Mucosa of descending colon (tissue), 3 donors: ENCODE data around the gene ELMO1. TPM values are rescaled to one million over a fixed set of nuclear protein-coding genes. Genes with fewer than 3 reads are reported as not detected.

Experiments
- ATAC-seq: fragments of 200-7000 bp; cut with Tn5 transposase; one replicate; pipeline ENCODE4 v1.9.1; 2020; ENCODE audit warnings: mild to moderate bottlenecking, moderate library complexity
- DNase-seq, 3 donors: peaks; one replicate each; pipeline ENCODE4 v3.0.0-alpha.2; 2020
- H3K36me3 ChIP-seq: fragments of 200-600 bp; one replicate; pipeline ENCODE4 v1.8.0; 2021; ENCODE audit warnings: low read depth, mild to moderate bottlenecking
- H3K4me1 ChIP-seq: fragments of 200-600 bp; one replicate; pipeline ENCODE4 v1.8.0; 2021; ENCODE audit warnings: low read depth, mild to moderate bottlenecking
- H3K4me3 ChIP-seq: fragments of 200-600 bp; one replicate; pipeline ENCODE4 v1.8.0; 2021; ENCODE audit warnings: mild to moderate bottlenecking
- H3K9me3 ChIP-seq: fragments of 200-600 bp; one replicate; pipeline ENCODE4 v1.8.0; 2021; ENCODE audit warnings: mild to moderate bottlenecking
- intact Hi-C, 2 donors: fragments of 100-400 bp; cut with DNase I in 1 of 2; cut with micrococcal nuclease in 1 of 2; formaldehyde crosslinking; loops; one replicate each; pipeline versions ENCODE4 v1.11.0 to v1.11.1; 2022; cut with DNase I, micrococcal nuclease
- total RNA-seq, 3 donors: library from RNA; stranded (reverse); fragmentation: NEBNext Ultra II Directional in 2 of 3; extraction: Animal tissue kit (Norgen Biotek cat#: 25700) in 2 of 3; gene quantifications; one replicate each; pipeline versions ENCODE4 v1.2.1 to v1.2.4, GENCODE V29; 2021 to 2023
- TF ChIP-seq, protein P1 (sequence below): fragments of 200-600 bp; IDR thresholded peaks from one replicate; pipeline ENCODE4 v1.8.0; 2022; ENCODE audit warnings: antibody characterized with exemption, mild to moderate bottlenecking
- donor health status: DM: no; HTN: no; CAD: no; lungs with moderate emphysema.
- donor health status: DM: no; HTN: no; CAD: no.
- donor health status: DM: no; HTN: yes; CAD: no.

Gene ELMO1
- total RNA-seq, 3 donors from 2014 or later: 9.7 to 27.2 (median 18.2) TPM

DNA sequence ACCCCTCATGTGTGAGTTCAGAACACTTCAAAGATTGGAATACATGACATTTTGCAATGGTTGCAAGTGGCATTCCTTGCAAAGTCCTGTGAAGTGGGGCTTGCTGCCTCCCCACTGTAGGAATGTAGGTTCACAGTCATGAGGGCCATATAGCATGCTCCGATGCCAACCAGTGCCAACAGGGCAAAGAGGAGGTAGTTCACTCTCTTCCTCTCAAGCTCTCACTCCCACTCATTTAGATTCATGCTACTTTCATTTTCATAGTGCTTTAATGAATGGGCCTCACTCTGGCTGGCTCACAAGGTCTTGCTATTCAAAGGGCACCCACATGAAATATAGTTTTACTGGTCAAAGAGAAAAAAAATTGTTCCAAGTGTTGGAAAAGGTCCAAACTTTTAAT lies 554.5 kb downstream of the ELMO1 start:
- Histone ChIP-seq H3K9me3 (no peaks in the 10 kb centered on the region), H3K4me1 (peaks cover 5% of the 10 kb centered on the region), H3K36me3 (no peaks in the 10 kb centered on the region), H3K4me3 (no peak overlapping the region)
- DNase-seq (no peak), ATAC-seq (no peak)
- intact Hi-C loops: no loop called here
- TF ChIP-seq, protein P1, sequence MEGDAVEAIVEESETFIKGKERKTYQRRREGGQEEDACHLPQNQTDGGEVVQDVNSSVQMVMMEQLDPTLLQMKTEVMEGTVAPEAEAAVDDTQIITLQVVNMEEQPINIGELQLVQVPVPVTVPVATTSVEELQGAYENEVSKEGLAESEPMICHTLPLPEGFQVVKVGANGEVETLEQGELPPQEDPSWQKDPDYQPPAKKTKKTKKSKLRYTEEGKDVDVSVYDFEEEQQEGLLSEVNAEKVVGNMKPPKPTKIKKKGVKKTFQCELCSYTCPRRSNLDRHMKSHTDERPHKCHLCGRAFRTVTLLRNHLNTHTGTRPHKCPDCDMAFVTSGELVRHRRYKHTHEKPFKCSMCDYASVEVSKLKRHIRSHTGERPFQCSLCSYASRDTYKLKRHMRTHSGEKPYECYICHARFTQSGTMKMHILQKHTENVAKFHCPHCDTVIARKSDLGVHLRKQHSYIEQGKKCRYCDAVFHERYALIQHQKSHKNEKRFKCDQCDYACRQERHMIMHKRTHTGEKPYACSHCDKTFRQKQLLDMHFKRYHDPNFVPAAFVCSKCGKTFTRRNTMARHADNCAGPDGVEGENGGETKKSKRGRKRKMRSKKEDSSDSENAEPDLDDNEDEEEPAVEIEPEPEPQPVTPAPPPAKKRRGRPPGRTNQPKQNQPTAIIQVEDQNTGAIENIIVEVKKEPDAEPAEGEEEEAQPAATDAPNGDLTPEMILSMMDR: no peak

DNA sequence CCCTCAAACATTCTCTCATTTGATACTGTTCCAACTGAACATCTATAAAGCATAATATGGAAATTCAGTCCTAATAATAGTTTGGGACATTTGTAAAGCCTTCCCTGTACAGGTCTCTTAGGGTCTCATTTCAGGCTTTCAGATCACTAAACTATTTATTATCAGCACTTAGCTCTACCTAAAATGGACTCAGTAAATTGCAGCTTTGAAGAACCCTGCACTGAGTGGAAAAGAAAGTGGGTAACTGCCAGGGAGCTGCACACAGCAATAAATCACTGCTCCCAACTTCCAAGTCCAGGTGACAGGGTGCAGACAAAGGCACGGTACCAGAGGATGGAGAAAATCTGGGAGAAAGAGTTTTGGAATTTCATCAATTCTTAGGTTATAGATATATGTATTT lies 559.5 kb downstream of the ELMO1 start:
- no peaks in the 10 kb centered on the region for H3K36me3 ChIP-seq
- no peaks in the 10 kb centered on the region for H3K9me3 ChIP-seq
- intact Hi-C loops: no loop called here
- H3K4me1 ChIP-seq: no peaks in the 10 kb centered on the region
- TF ChIP-seq, protein P1: no peak
- DNase-seq (no peak), ATAC-seq (no peak)
- no peak overlapping the region for H3K4me3 ChIP-seq

DNA sequence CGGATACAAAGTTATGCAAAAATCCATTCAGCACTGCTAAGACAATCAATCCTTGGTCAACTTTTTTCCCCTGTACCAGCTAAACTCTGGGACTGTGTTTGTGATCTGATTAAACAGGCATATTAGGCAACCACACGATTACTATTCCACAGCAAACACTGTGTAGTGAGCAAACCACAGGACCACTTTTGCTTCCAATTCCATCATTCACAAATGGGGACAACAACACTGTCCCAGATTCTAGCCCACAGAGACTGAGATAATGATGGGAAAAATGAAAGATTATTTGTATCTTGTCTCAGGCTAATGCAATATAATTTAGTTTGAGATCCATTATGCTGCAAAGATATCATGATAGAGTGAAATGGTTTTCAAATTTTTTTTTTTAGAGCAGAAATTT lies 560.7 kb downstream of the ELMO1 start:
- intact Hi-C loops: no loop called here

DNA sequence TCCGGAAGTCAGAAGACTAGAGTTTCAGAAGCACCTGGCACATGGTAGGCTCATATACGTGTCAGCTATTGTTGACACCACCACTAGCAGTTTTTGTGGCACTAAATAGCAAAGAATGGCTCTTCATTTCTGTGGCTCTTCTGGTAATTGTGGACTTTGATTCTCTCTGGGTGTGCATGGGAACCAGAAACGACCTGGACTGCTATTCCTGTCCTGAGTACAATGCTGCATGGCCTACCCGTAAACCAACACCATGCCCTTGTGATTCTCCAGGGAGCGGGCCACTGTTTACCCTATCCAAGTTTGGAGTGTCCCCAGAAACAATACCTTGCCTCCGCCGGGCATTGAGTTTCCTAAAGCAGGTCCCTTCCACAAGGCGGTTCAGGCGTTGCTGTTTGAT lies 561.4 kb downstream of the ELMO1 start:
- Histone ChIP-seq H3K36me3 (no peaks in the 10 kb centered on the region), H3K9me3 (no peaks in the 10 kb centered on the region), H3K4me3 (no peak overlapping the region), H3K4me1 (no peaks in the 10 kb centered on the region)
- ATAC-seq: no peak
- no peak for DNase-seq
- intact Hi-C loops: no loop called here
- TF ChIP-seq, protein P1: no peak

More for the DNA sequence above, 560.7 kb downstream of the ELMO1 start:
- ATAC-seq: no peak
- Histone ChIP-seq H3K4me1 (no peaks in the 10 kb centered on the region), H3K36me3 (no peaks in the 10 kb centered on the region), H3K9me3 (no peaks in the 10 kb centered on the region), H3K4me3 (no peak overlapping the region)
- TF ChIP-seq, protein P1: no peak
- DNase-seq: no peak

DNA sequence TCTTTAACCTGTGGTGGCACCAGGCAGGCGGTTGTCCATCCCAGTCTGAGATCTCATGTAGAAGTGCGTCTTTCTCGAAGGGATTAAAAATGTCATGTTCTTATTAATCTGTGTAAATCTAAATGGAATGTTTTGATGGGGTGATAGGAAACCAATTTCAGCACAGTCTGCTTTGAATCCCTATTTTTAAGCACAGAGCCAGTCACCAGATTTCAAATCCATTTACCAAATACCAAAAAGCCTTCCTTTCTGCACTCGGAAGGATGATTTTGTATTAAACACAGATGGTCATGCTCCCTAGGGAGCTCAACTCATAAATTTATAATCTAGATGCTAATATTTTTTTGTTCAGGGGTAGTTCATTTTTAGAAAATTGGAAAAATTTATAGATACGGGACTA lies 563.8 kb downstream of the ELMO1 start:
- intact Hi-C loops: no loop called here
- Histone ChIP-seq H3K36me3 (no peaks in the 10 kb centered on the region), H3K9me3 (no peaks in the 10 kb centered on the region), H3K4me1 (no peaks in the 10 kb centered on the region), H3K4me3 (no peak overlapping the region)
- ATAC-seq: no peak
- DNase-seq: no peak
- TF ChIP-seq, protein P1: no peak

DNA sequence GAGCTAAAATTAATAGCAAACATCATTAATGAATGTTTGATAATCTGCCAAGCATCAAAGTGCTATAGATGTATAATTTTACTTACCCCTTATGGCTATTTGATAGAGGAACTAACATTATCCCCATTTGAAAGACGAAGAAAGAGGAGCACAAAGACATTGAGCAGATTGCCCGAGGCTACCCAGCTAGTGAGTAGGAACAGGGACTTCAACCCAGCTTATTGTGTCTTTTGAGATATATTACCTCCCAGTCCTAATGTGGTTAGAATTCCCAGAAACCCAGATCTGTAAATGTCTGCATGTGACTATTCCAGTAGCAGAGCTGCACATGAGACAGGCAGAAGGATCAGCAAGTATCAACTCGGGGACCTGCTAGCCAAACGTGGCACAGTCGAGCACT lies 564.3 kb downstream of the ELMO1 start:
- TF ChIP-seq, protein P1: no peak
- Histone ChIP-seq H3K4me1 (no peaks in the 10 kb centered on the region), H3K4me3 (no peak overlapping the region), H3K9me3 (no peaks in the 10 kb centered on the region), H3K36me3 (no peaks in the 10 kb centered on the region)
- ATAC-seq (no peak), DNase-seq (no peak)
- intact Hi-C loops: no loop called here
